GM10266 (cell line): ENCODE results near the gene TRIM68.

ENCODE experiments used
- DNase-seq: peaks from one replicate; pipeline ENCODE4 v3.0.0; 2012; ENCODE audit errors: extremely low spot score
- CTCF ChIP-seq: IDR thresholded peaks from 2 replicates; pipeline ENCODE4 v1.5.1; 2012; ENCODE audit warnings: mild to moderate bottlenecking, low read depth; ENCODE audit not compliant: control insufficient read depth, insufficient read depth; ENCODE audit errors: missing control alignments

The TRIM68 gene

DNA sequence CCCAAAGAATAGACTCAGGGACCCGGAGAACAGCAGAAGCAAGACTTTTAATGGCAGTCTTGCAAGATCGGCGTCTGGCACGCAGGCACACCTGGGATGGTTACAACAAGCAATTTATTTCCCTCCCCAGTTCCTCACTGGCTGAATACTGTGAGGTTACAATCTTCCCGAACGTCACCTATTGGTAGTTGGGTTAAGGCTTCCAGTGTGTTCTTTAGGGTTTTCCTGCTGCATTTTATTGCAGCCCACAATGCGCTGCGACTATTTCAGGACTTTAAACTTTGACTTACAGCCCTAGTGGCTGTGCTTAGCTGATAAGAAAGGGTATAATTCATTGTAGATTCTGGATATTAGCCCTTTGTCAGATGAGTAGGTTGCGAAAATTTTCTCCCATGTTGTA is 11.5 kb upstream of the TRIM68 start:
- no peak for DNase-seq
- TF ChIP-seq CTCF: no peak

GRCh38 chr11:4615856-4616444 is 7.9 kb upstream of the TRIM68 start:
- no peak for TF ChIP-seq CTCF
- DNase-seq: no peak

- no peak for TF ChIP-seq CTCF
- DNase-seq: no peak
Measured at GRCh38 chr11:4611986-4612385, 4.0 kb upstream of the TRIM68 start.

- DNase-seq: no peak
- TF ChIP-seq CTCF: no peak
Measured at GRCh38 chr11:4610258-4610935, 2.4 kb upstream of the TRIM68 start.

DNA sequence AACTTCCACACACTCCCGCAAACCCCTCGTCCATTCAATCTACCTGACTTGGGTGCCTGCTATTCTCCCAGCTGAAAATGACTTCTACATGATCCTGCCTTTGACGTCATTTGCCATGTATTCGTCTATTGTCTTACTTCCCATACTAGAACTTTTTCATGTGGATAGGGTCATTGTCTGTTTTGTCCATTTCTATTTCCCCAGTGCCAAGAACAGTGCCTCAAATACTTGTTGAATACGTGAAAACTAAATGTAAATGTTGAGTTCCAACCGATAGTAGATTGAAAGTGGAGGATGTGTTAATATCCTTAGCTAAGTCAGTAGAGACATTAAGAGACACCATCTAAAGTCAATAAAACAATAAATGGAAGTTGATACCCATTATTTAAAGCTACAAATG is 935 bp downstream of the TRIM68 start:
- DNase-seq: no peak
- no peak for TF ChIP-seq CTCF

- no peak for DNase-seq
- no peak for TF ChIP-seq CTCF
Measured at GRCh38 chr11:4606231-4607015, 1.6 kb downstream of the TRIM68 start.

DNA sequence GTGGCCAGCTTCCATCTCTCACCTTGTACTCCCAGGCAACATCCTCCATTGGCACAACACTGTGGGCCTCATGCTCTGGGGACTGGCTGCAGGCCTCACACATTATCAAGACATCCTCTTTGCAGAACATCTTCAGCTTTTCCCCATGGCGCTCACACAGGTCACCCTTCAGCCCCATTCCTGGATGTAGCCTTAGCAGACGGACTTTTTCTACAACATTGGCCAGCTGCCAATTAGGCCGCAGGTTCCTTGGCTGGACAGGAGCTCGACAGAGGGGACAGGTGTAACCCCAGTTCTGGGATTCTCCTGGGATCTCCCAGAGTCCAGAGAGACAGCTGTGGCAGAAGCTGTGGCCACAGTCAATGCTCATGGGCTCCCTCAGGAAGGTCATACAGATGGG is 3.0 kb downstream of the TRIM68 start:
- DNase-seq: no peak
- no peak for TF ChIP-seq CTCF
